Upper lobe of right lung (tissue), 1 donor: ENCODE data around the gene TKTL2. TPM values are rescaled to one million over a fixed set of nuclear protein-coding genes. Genes with fewer than 3 reads are reported as not detected.

Source experiments
- ATAC-seq: fragments of 200-7000 bp; cut with Tn5 transposase; one replicate; pipeline ENCODE4 v1.9.1; 2020; ENCODE audit warnings: mild to moderate bottlenecking, moderate library complexity
- DNase-seq: peaks from one replicate; pipeline ENCODE4 v3.0.0-alpha.2; 2020
- H3K27ac ChIP-seq: fragments of 200-600 bp; one replicate; pipeline ENCODE4 v1.8.0; 2022
- H3K27me3 ChIP-seq: fragments of 200-600 bp; one replicate; pipeline ENCODE4 v1.8.0; 2022; ENCODE audit warnings: mild to moderate bottlenecking
- H3K36me3 ChIP-seq: fragments of 200-600 bp; one replicate; pipeline ENCODE4 v1.8.0; 2022
- H3K4me1 ChIP-seq: fragments of 200-600 bp; one replicate; pipeline ENCODE4 v1.8.0; 2022
- H3K4me3 ChIP-seq: fragments of 200-600 bp; one replicate; pipeline ENCODE4 v1.8.0; 2022; ENCODE audit warnings: mild to moderate bottlenecking
- H3K9me3 ChIP-seq: fragments of 200-600 bp; one replicate; pipeline ENCODE4 v1.8.0; 2022
- intact Hi-C: fragments of 100-400 bp; cut with DNase I; formaldehyde crosslinking; loops from one replicate; pipeline ENCODE4 v1.11.0; 2022
- long read RNA-seq: library from polyadenylated mRNA; unstranded; transcript quantifications from one replicate; pipeline ENCODE4 v2.0.0, GENCODE V29; 2021
- total RNA-seq: library from RNA; stranded (reverse); fragmentation: NEBNext Ultra II Directional; extraction: Animal tissue kit (Norgen Biotek cat#: 25700); gene quantifications from one replicate; pipeline ENCODE4 v1.2.1, GENCODE V29; 2021
- TF ChIP-seq, protein P1 (sequence below): fragments of 200-600 bp; IDR thresholded peaks from one replicate; pipeline ENCODE4 v1.8.0; 2022; ENCODE audit warnings: antibody characterized with exemption
- donor health status: DM: no; HTN: yes; CAD: no; lungs with severe emphysema.

Gene TKTL2, protein sequence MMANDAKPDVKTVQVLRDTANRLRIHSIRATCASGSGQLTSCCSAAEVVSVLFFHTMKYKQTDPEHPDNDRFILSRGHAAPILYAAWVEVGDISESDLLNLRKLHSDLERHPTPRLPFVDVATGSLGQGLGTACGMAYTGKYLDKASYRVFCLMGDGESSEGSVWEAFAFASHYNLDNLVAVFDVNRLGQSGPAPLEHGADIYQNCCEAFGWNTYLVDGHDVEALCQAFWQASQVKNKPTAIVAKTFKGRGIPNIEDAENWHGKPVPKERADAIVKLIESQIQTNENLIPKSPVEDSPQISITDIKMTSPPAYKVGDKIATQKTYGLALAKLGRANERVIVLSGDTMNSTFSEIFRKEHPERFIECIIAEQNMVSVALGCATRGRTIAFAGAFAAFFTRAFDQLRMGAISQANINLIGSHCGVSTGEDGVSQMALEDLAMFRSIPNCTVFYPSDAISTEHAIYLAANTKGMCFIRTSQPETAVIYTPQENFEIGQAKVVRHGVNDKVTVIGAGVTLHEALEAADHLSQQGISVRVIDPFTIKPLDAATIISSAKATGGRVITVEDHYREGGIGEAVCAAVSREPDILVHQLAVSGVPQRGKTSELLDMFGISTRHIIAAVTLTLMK
- total RNA-seq, result not detected
- long read RNA-seq, result 0 reads

DNA sequence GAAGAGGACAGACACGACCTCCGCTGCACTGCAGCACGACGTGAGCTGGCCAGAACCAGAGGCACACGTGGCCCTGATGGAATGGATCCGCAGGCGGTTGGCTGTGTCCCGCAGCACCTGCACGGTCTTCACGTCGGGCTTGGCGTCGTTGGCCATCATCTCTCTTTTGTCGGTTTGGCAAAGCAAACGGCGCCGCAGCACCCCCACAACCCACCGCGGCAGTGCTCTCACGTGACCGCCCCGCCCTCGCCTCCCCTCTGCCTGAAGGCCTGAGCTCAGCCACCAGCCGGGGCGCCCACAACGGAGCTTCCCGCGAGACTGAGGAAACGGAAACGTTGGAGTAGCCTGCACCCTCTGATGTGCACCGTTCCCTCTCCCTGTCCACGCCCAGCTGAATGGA is at the start of gene TKTL2:
Gene TKTL2 (minus strand): TSS at position 179 of the 400 bp plus-strand sequence. CDS start 20 bp downstream, at position 159.
- no peaks in the 10 kb centered on the region for H3K36me3 ChIP-seq
- no peaks in the 10 kb centered on the region for H3K9me3 ChIP-seq
- H3K27me3 ChIP-seq, result no peaks in the 10 kb centered on the region
- ATAC-seq (no peak), DNase-seq (no peak)
- no peak within 1 kb of the TSS for H3K4me3 ChIP-seq
- H3K27ac ChIP-seq, result no peak within 1 kb of the TSS
- intact Hi-C loops, result no loop called here
- no peaks in the 10 kb centered on the region for H3K4me1 ChIP-seq
- TF ChIP-seq, protein P1, sequence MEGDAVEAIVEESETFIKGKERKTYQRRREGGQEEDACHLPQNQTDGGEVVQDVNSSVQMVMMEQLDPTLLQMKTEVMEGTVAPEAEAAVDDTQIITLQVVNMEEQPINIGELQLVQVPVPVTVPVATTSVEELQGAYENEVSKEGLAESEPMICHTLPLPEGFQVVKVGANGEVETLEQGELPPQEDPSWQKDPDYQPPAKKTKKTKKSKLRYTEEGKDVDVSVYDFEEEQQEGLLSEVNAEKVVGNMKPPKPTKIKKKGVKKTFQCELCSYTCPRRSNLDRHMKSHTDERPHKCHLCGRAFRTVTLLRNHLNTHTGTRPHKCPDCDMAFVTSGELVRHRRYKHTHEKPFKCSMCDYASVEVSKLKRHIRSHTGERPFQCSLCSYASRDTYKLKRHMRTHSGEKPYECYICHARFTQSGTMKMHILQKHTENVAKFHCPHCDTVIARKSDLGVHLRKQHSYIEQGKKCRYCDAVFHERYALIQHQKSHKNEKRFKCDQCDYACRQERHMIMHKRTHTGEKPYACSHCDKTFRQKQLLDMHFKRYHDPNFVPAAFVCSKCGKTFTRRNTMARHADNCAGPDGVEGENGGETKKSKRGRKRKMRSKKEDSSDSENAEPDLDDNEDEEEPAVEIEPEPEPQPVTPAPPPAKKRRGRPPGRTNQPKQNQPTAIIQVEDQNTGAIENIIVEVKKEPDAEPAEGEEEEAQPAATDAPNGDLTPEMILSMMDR, result no peak

DNA sequence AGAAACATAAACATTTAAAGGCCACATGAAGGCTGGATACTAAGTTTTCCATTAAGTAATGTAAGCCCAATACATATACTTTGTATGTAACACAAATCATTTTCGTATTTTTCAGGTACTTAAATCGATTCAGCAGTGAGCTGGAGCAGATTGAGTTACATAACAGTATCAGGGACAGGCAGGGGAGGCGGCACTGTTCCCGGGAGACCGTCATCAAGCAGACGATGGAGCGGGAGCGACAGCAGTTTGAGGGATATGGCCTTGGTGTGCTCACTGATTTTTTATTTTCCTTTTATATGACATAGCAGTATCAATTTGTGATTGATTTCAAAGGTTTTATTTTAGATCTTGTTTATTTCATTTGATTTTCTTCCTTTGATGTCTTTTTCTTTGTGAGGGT is 41.6 kb upstream of the TKTL2 start:
- no peak for DNase-seq
- Histone ChIP-seq H3K27me3 (no peaks in the 10 kb centered on the region), H3K9me3 (no peaks in the 10 kb centered on the region), H3K36me3 (peaks cover 78% of the 10 kb centered on the region), H3K4me3 (no peak overlapping the region), H3K27ac (no peak overlapping the region), H3K4me1 (no peaks in the 10 kb centered on the region)
- ATAC-seq, result no peak
- TF ChIP-seq, protein P1, result no peak
- intact Hi-C loops, result no loop called here

DNA sequence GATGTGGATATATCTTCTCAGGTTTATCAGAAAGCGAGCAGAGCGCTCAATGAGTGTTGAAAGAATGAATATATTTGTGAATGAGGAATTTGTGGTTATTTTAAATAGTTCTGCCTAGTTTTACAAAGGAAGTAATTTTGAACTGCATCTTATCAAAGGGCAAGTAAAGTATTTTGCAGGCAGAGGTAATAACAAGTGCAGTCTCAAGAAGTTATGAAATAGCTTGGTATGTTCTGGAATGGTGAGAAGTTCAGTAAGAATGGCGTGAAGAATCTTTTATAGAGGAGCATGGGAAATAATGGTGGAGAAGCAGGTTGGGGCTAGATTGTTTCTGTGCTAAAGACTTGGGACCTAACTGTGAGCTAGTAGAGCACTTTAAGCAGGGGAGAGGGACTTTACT is 31.8 kb upstream of the TKTL2 start:
- Histone ChIP-seq H3K36me3 (peaks cover 26% of the 10 kb centered on the region), H3K9me3 (no peaks in the 10 kb centered on the region), H3K27ac (no peak overlapping the region), H3K27me3 (no peaks in the 10 kb centered on the region), H3K4me1 (peaks cover 5% of the 10 kb centered on the region), H3K4me3 (no peak overlapping the region)
- intact Hi-C loops, result no loop called here
- DNase-seq (no peak), ATAC-seq (peak; percentile 56)
- TF ChIP-seq, protein P1, result no peak

DNA sequence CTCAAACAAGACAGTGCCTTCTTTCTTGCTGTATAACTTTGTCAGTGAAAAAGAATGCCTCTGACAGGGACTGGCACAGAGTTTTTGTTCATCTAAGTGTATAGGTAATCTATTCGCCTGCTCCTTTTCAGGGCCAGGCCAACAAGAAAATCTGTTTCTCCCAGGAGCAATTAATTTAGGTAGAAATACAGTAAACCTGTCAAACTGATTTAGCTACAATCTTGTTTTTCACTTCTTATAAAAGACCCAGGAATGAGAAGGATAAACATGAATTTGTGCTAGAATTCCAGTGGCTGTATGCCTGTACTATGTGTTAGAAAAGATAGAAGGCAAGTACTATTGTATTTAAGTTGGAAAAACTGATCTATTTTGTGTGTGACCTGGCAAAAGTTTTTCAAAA is 27.0 kb upstream of the TKTL2 start:
- Histone ChIP-seq H3K4me1 (peaks cover 11% of the 10 kb centered on the region), H3K27me3 (no peaks in the 10 kb centered on the region), H3K9me3 (no peaks in the 10 kb centered on the region), H3K36me3 (no peaks in the 10 kb centered on the region), H3K4me3 (no peak overlapping the region), H3K27ac (no peak overlapping the region)
- TF ChIP-seq, protein P1, result no peak
- intact Hi-C loops, result no loop called here
- no peak for DNase-seq
- ATAC-seq, result no peak

DNA sequence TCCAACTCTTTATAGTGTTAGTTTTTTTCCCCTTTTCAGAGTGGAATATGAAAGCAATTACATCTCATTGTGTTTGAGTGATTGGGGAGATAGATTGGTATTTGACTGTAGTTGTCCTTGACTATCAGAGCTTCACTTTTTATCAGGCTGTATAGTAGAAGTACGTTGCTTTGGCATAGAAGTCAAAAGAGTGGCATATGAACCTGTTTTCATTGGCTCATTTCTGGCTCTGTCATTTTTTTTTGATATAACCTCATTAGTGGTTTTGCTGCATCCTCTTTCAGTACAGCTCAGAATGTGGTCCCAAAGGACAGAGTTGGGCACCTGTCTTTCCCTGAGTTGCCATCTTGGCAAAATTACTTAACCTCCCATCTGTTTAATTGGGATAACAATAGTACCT is 22.3 kb upstream of the TKTL2 start:
- ATAC-seq, result no peak
- intact Hi-C loops, result no loop called here
- no peak for DNase-seq
- TF ChIP-seq, protein P1, result no peak
- H3K9me3 ChIP-seq, result no peaks in the 10 kb centered on the region
- peak overlapping the region; percentile 95 for H3K4me3 ChIP-seq
- H3K27ac ChIP-seq, result peak overlapping the region; percentile 88
- H3K27me3 ChIP-seq, result no peaks in the 10 kb centered on the region
- H3K4me1 ChIP-seq, result peaks cover 10% of the 10 kb centered on the region
- H3K36me3 ChIP-seq, result no peaks in the 10 kb centered on the region
